Neural progenitor cell (in vitro differentiated cells): Measurements from ENCODE around the gene CDKN2C. TPM values are rescaled to one million over a fixed set of nuclear protein-coding genes. Genes with fewer than 3 reads are reported as not detected.

ENCODE experiments used
- DNase-seq: peaks from one replicate; pipeline ENCODE4 v3.0.0-alpha.2; 2016; ENCODE audit warnings: low spot score
- H2AFZ ChIP-seq: fragments of 200-600 bp; sonication (generic); replicated peaks from 2 replicates; pipeline ENCODE4 v1.6.1; 2016; ENCODE audit warnings: antibody characterized with exemption
- H3F3A ChIP-seq: fragments of 200-600 bp; sonication (generic); 2 replicates; pipeline ENCODE4 v1.6.1; 2016; ENCODE audit warnings: antibody characterized with exemption, low read depth
- H3K27ac ChIP-seq: fragments of 200-600 bp; sonication (generic); 2 replicates; pipeline ENCODE4 v1.5.1; 2016; ENCODE audit warnings: mild to moderate bottlenecking
- H3K27me3 ChIP-seq: fragments of 200-600 bp; sonication (generic); 2 replicates; pipeline ENCODE4 v1.6.1; 2016; ENCODE audit warnings: mild to moderate bottlenecking, moderate library complexity
- H3K36me3 ChIP-seq: fragments of 200-600 bp; sonication (generic); 2 replicates; pipeline ENCODE4 v1.5.1; 2016
- H3K4me1 ChIP-seq: fragments of 200-600 bp; sonication (generic); 2 replicates; pipeline ENCODE4 v1.6.1; 2016; ENCODE audit warnings: mixed run types
- H3K4me2 ChIP-seq: fragments of 200-600 bp; sonication (generic); 2 replicates; pipeline ENCODE4 v1.6.1; 2016
- H3K4me3 ChIP-seq: fragments of 200-600 bp; sonication (generic); 2 replicates; pipeline ENCODE4 v1.5.1; 2016
- H3K79me2 ChIP-seq: fragments of 200-600 bp; sonication (generic); 2 replicates; pipeline ENCODE4 v1.6.1; 2016; ENCODE audit warnings: low read depth
- H3K9ac ChIP-seq: fragments of 200-600 bp; sonication (generic); 2 replicates; pipeline ENCODE4 v1.6.1; 2016
- H3K9me3 ChIP-seq: fragments of 200-600 bp; sonication (generic); 2 replicates; pipeline ENCODE4 v1.5.1; 2016; ENCODE audit warnings: low read depth
- H4K20me1 ChIP-seq: fragments of 200-600 bp; sonication (generic); 2 replicates; pipeline ENCODE4 v1.6.1; 2016; ENCODE audit warnings: low read depth
- H3K27ac Mint-ChIP-seq: 3 replicates; pipeline ENCODE4 v1.8.0; 2021; ENCODE audit warnings: mixed read lengths
- H3K27me3 Mint-ChIP-seq: 2 replicates; pipeline ENCODE4 v1.8.0; 2022; ENCODE audit warnings: low read depth, mild to moderate bottlenecking, inconsistent platforms, moderate library complexity, mixed read lengths; ENCODE audit not compliant: insufficient read depth
- H3K36me3 Mint-ChIP-seq: 3 replicates; pipeline ENCODE4 v1.8.0; 2021; ENCODE audit warnings: mixed read lengths
- H3K4me1 Mint-ChIP-seq: 3 replicates; pipeline ENCODE4 v1.8.0; 2021; ENCODE audit warnings: mixed read lengths
- H3K4me3 Mint-ChIP-seq: 3 replicates; pipeline ENCODE4 v1.8.0; 2021; ENCODE audit warnings: mild to moderate bottlenecking, moderate library complexity, mixed read lengths
- H3K9me3 Mint-ChIP-seq: 3 replicates; pipeline ENCODE4 v1.8.0; 2020; ENCODE audit warnings: mixed read lengths
- EZH2 ChIP-seq: fragments of 200-600 bp; sonication (generic); IDR thresholded peaks from 2 replicates; pipeline ENCODE4 v1.6.1; 2017; ENCODE audit warnings: antibody characterized with exemption, mild to moderate bottlenecking, moderate library complexity
- EZH2phosphoT487 ChIP-seq: fragments of 200-600 bp; sonication (generic); IDR thresholded peaks from 2 replicates; pipeline ENCODE4 v1.6.1; 2017; ENCODE audit warnings: antibody characterized with exemption
- total RNA-seq: library from RNA; depleted of rRNA; stranded (reverse); fragments of >200 nt; gene quantifications from 2 replicates; pipeline ENCODE4 v1.2.3, GENCODE V29; 2015; ENCODE audit warnings: low replicate concordance
- TF ChIP-seq, protein P1 (sequence below): fragments of 200-600 bp; sonication (generic); IDR thresholded peaks from 2 replicates; pipeline ENCODE4 v1.5.1; 2017; ENCODE audit warnings: antibody characterized with exemption, mild to moderate bottlenecking

Gene CDKN2C
- total RNA-seq, 1 donor from 2014 or later: 0.11 TPM

DNA sequence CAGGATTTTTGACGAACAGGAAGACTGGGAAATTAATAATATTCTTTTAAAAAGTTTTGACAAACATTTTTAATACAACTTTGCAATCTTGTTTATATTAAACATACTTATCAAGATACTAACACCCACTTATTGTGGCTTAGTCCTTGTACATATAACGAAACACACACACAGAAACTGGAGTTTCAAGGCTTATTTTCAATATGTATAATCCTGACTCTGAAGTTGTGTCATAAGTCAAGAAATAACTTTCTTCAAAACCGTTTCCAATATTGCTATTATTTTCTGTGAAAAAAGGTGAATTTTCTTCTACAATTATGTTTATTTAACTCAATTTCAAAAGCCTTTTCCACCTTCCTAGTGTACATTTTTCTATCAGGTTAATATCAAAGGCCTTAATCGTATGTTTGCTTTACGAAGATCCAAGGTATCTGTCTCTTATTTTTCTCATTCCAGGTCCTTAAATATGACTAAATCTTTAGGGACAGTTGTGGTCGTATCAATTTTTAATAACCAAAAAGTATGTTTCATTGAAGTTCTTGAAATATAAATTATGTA, 1.8 kb downstream of the CDKN2C start:
- no peak overlapping the region for H3K4me3 Mint-ChIP-seq
- H3K4me1 ChIP-seq: peaks cover under 1% of the 10 kb centered on the region
- H2AFZ ChIP-seq: no peak overlapping the region
- no peaks in the 10 kb centered on the region for H3K79me2 ChIP-seq
- no peak for TF ChIP-seq EZH2
- TF ChIP-seq EZH2phosphoT487: no peak
- TF ChIP-seq, protein P1, sequence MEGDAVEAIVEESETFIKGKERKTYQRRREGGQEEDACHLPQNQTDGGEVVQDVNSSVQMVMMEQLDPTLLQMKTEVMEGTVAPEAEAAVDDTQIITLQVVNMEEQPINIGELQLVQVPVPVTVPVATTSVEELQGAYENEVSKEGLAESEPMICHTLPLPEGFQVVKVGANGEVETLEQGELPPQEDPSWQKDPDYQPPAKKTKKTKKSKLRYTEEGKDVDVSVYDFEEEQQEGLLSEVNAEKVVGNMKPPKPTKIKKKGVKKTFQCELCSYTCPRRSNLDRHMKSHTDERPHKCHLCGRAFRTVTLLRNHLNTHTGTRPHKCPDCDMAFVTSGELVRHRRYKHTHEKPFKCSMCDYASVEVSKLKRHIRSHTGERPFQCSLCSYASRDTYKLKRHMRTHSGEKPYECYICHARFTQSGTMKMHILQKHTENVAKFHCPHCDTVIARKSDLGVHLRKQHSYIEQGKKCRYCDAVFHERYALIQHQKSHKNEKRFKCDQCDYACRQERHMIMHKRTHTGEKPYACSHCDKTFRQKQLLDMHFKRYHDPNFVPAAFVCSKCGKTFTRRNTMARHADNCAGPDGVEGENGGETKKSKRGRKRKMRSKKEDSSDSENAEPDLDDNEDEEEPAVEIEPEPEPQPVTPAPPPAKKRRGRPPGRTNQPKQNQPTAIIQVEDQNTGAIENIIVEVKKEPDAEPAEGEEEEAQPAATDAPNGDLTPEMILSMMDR: no peak
- no peak overlapping the region for H3K4me3 ChIP-seq
- peaks cover 2% of the 10 kb centered on the region for H3K9me3 Mint-ChIP-seq
- peaks cover 81% of the 10 kb centered on the region for H4K20me1 ChIP-seq
- no peak overlapping the region for H3K27ac ChIP-seq
- H3K27ac Mint-ChIP-seq: no peak overlapping the region
- no peaks in the 10 kb centered on the region for H3K36me3 Mint-ChIP-seq
- DNase-seq: no peak
- peaks cover 13% of the 10 kb centered on the region for H3K4me1 Mint-ChIP-seq
- H3K9me3 ChIP-seq: no peaks in the 10 kb centered on the region
- peaks cover 95% of the 10 kb centered on the region for H3K27me3 ChIP-seq
- no peak overlapping the region for H3K9ac ChIP-seq
- H3K36me3 ChIP-seq: no peaks in the 10 kb centered on the region
- H3K27me3 Mint-ChIP-seq: peaks cover 68% of the 10 kb centered on the region
- no peak overlapping the region for H3K4me2 ChIP-seq
- peaks cover 75% of the 10 kb centered on the region for H3F3A ChIP-seq

DNA sequence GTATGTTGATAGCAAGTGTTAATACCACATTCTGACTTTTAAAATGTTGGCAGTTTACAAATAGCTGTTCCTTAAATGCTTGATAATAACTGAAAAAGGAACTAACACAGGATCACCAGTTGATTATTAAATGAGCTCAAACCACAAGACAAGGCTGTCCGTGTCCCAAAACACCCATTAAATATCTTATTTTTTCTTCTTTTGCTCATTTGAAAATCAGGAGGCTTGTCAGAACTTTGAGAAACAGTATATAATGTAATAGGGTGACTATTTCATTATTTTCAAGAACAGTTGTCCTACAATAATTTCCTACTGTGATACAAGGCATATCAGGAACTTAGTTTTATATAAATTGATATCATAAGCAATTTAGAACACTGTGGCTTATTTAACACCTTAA, 2.7 kb downstream of the CDKN2C start:
- H3K27ac ChIP-seq: no peak overlapping the region
- no peak overlapping the region for H3K4me2 ChIP-seq
- H3K79me2 ChIP-seq: no peaks in the 10 kb centered on the region
- peaks cover 95% of the 10 kb centered on the region for H3K27me3 ChIP-seq
- no peaks in the 10 kb centered on the region for H3K36me3 Mint-ChIP-seq
- peaks cover 69% of the 10 kb centered on the region for H3K27me3 Mint-ChIP-seq
- TF ChIP-seq EZH2phosphoT487 (no peak), EZH2 (no peak)
- TF ChIP-seq, protein P1: no peak
- no peaks in the 10 kb centered on the region for H3K9me3 ChIP-seq
- peaks cover 14% of the 10 kb centered on the region for H3K4me1 Mint-ChIP-seq
- peaks cover 85% of the 10 kb centered on the region for H4K20me1 ChIP-seq
- H3K4me3 ChIP-seq: no peak overlapping the region
- H3K27ac Mint-ChIP-seq: no peak overlapping the region
- no peak overlapping the region for H3K9ac ChIP-seq
- H3K4me3 Mint-ChIP-seq: no peak overlapping the region
- DNase-seq: no peak
- no peaks in the 10 kb centered on the region for H3K36me3 ChIP-seq
- H3K4me1 ChIP-seq: peaks cover 9% of the 10 kb centered on the region
- H3F3A ChIP-seq: peaks cover 76% of the 10 kb centered on the region
- H3K9me3 Mint-ChIP-seq: peaks cover 2% of the 10 kb centered on the region
- H2AFZ ChIP-seq: no peak overlapping the region

DNA sequence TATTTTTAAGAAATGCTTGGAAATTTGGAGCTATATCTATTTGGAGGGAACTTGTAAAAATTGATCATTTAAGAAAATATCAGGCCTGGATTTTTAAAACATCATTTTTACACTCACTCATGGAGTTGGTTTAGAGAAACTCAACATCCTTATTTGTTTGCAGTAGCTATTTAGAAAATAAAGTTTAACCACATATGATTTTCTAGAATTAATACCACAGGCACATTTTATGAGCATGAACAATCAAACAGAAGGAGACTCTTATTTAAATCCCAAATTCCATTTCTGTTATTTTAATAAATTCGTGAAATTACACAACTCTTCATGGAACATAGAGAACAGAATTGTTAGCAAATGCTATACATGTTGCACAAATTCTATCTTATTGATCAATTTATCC, 3.2 kb downstream of the CDKN2C start:
- Histone ChIP-seq H3K27me3 (peaks cover 98% of the 10 kb centered on the region), H3K79me2 (no peaks in the 10 kb centered on the region)
- peaks cover 70% of the 10 kb centered on the region for H3K27me3 Mint-ChIP-seq

More for the DNA sequence above, 3.2 kb downstream of the CDKN2C start:
- Mint-ChIP-seq H3K4me1 (peaks cover 15% of the 10 kb centered on the region), H3K9me3 (peaks cover 2% of the 10 kb centered on the region), H3K4me3 (no peak overlapping the region), H3K36me3 (no peaks in the 10 kb centered on the region), H3K27ac (no peak overlapping the region)
- Histone ChIP-seq H3K36me3 (no peaks in the 10 kb centered on the region), H2AFZ (no peak overlapping the region), H3K27ac (no peak overlapping the region), H3K4me3 (no peak overlapping the region), H3F3A (peaks cover 71% of the 10 kb centered on the region), H4K20me1 (peaks cover 85% of the 10 kb centered on the region), H3K4me2 (no peak overlapping the region), H3K9ac (no peak overlapping the region), H3K9me3 (no peaks in the 10 kb centered on the region), H3K4me1 (peaks cover 11% of the 10 kb centered on the region)
- TF ChIP-seq, protein P1: no peak
- TF ChIP-seq EZH2phosphoT487: no peak
- TF ChIP-seq EZH2: no peak
- DNase-seq: no peak
